HG03439 (cell line): ENCODE data around the gene B3GNT4.
"Not testable (repeated sequence)": the region's sequence is repeated elsewhere in the genome, so short reads cannot be mapped to it uniquely, and the experiment has no call there.

Source experiments
- ATAC-seq: cut with Tn5 transposase; IDR thresholded peaks from one replicate; pipeline ENCODE4 v1.9.1; 2021; ENCODE audit warnings: mild to moderate bottlenecking, moderate library complexity; ENCODE audit not compliant: unreplicated experiment

B3GNT4 gene

GRCh38 chr12:122208073-122208820 lies 4.7 kb downstream of the B3GNT4 start:
- no peak for ATAC-seq

GRCh38 chr12:122215771-122216170 lies 12.3 kb downstream of the B3GNT4 start:
- ATAC-seq: no peak

GRCh38 chr12:122216445-122216844 lies 12.9 kb downstream of the B3GNT4 start:
- no peak for ATAC-seq

GRCh38 chr12:122225683-122226365 lies 22.3 kb downstream of the B3GNT4 start, which contains the start of gene DIABLO:
Gene DIABLO (minus strand): TSS chr12:122226052. CDS start chr12:122226014, 38 bp downstream.
- ATAC-seq: peak; percentile 93

GRCh38 chr12:122226366-122227125 lies 23.0 kb downstream of the B3GNT4 start:
- no peak for ATAC-seq

- ATAC-seq: no peak
These were observed 23.8 kb downstream of the B3GNT4 start for GRCh38 chr12:122227341-122227740.

- ATAC-seq: no peak
These were observed 24.6 kb downstream of the B3GNT4 start for GRCh38 chr12:122228092-122228491.

- no peak for ATAC-seq
These were observed 27.3 kb downstream of the B3GNT4 start for GRCh38 chr12:122230798-122231197.

GRCh38 chr12:122232691-122233090 lies 29.2 kb downstream of the B3GNT4 start:
- ATAC-seq: no peak

- ATAC-seq: no peak
These were observed 32.2 kb downstream of the B3GNT4 start for GRCh38 chr12:122235741-122236140.

- no peak for ATAC-seq
These were observed 35.4 kb downstream of the B3GNT4 start for GRCh38 chr12:122238861-122239260.

- ATAC-seq: no peak
These were observed 40.5 kb downstream of the B3GNT4 start for GRCh38 chr12:122243965-122244364.

- ATAC-seq: no peak
These were observed 41.3 kb downstream of the B3GNT4 start for GRCh38 chr12:122244565-122245371.

- ATAC-seq: no peak
These were observed 42.0 kb downstream of the B3GNT4 start for GRCh38 chr12:122245553-122245952.

- no peak for ATAC-seq
These were observed 46.5 kb downstream of the B3GNT4 start for GRCh38 chr12:122250047-122250446.

- no peak for ATAC-seq
These were observed 47.0 kb downstream of the B3GNT4 start for GRCh38 chr12:122250536-122250935.

GRCh38 chr12:122258462-122258861 lies 55.0 kb downstream of the B3GNT4 start:
- ATAC-seq: not testable (repeated sequence)
